SK-N-SH (cell line): ENCODE measurements around the gene PCGF3. TPM values are rescaled to one million over a fixed set of nuclear protein-coding genes. Genes with fewer than 3 reads are reported as not detected.
A peak's percentile ranks its signal among the peaks of the same experiment; 100 is the strongest.

Experiments used
- CTCF ChIA-PET: fragments of 300-600, 350-600 bp; formaldehyde crosslinking; extraction: SDS; loops from one replicate; lab custom pipeline; 2021; lab: Yijun Ruan, JAX
- POLR2A ChIA-PET: fragments of 350-600 bp; sonication (Branson Sonifier 250); formaldehyde crosslinking; extraction: SDS; loops from one replicate; lab custom pipeline; 2020; ENCODE audit warnings: antibody characterized with exemption, inconsistent platforms; lab: Yijun Ruan, JAX
- DNase-seq: peaks from one replicate; pipeline ENCODE4 v3.0.0; 2012
- H2AFZ ChIP-seq: fragments of 200-600 bp; sonication (generic); 2 replicates; pipeline ENCODE4 v1.8.1; 2016; ENCODE audit warnings: antibody characterized with exemption, mild to moderate bottlenecking, low read depth
- H3F3A ChIP-seq: fragments of 200-600 bp; sonication (generic); replicated peaks from 2 replicates; pipeline ENCODE3; 2016; ENCODE audit warnings: antibody characterized with exemption, mild to moderate bottlenecking; ENCODE audit not compliant: insufficient read depth
- H3K27ac ChIP-seq, 2 experiments: fragments of 200-500 bp in 1 of 2; fragments of 200-600 bp in 1 of 2; sonication (Bioruptor generic) in 1 of 2; sonication (generic), shearing (Covaris generic) in 1 of 2; 2 replicates each; pipeline versions ENCODE4 v1.5.1 to v1.6.1; 2014 to 2016; ENCODE audit warnings: low read depth in 2 of 2, inconsistent platforms in 1 of 2, low read length in 1 of 2, mild to moderate bottlenecking in 1 of 2, mixed read lengths in 1 of 2
- H3K27me3 ChIP-seq: fragments of 200-600 bp; sonication (generic), shearing (Covaris generic); 2 replicates; pipeline ENCODE4 v1.6.1; 2016; ENCODE audit warnings: mixed run types; ENCODE audit not compliant: insufficient read depth
- H3K36me3 ChIP-seq, 2 experiments: fragments of 200-500 bp in 1 of 2; fragments of 200-600 bp in 1 of 2; sonication (Bioruptor generic) in 1 of 2; sonication (generic) in 1 of 2; replicated peaks in 1 of 2; 2 replicates each; pipeline versions ENCODE3 to v1.5.1; 2014 to 2016; ENCODE audit warnings: low read length in 1 of 2, mild to moderate bottlenecking in 1 of 2; ENCODE audit not compliant: insufficient read depth in 2 of 2, control insufficient read depth in 1 of 2
- H3K4me1 ChIP-seq, 2 experiments: fragments of 200-500 bp in 1 of 2; fragments of 200-600 bp in 1 of 2; sonication (Bioruptor generic) in 1 of 2; sonication (generic), shearing (Covaris generic) in 1 of 2; 2 replicates each; pipeline versions ENCODE4 v1.5.1 to v1.6.1; 2014 to 2016; ENCODE audit warnings: low read depth in 1 of 2, low read length in 1 of 2, mixed run types in 1 of 2; ENCODE audit not compliant: insufficient read depth in 2 of 2, control insufficient read depth in 1 of 2
- H3K4me2 ChIP-seq: fragments of 200-600 bp; sonication (generic), shearing (Covaris generic); 2 replicates; pipeline ENCODE4 v1.6.1; 2017; ENCODE audit warnings: mixed run types
- H3K4me3 ChIP-seq, 2 experiments: fragments of 200-500 bp in 1 of 2; fragments of 200-600 bp in 1 of 2; sonication (Bioruptor generic) in 1 of 2; sonication (generic), shearing (Covaris generic) in 1 of 2; 2 replicates each; pipeline versions ENCODE4 v1.5.1 to v1.8.1; 2014 to 2016; ENCODE audit warnings: low read depth in 2 of 2, inconsistent platforms in 1 of 2, low read length in 1 of 2, mild to moderate bottlenecking in 1 of 2, mixed read lengths in 1 of 2, moderate library complexity in 1 of 2
- H3K79me2 ChIP-seq: fragments of 200-600 bp; sonication (generic); 2 replicates; pipeline ENCODE4 v1.8.1; 2017; ENCODE audit warnings: mild to moderate bottlenecking; ENCODE audit not compliant: insufficient read depth
- H3K9ac ChIP-seq: fragments of 200-600 bp; sonication (generic); 2 replicates; pipeline ENCODE4 v1.6.1; 2017; ENCODE audit warnings: mixed run types
- H3K9me2 ChIP-seq: fragments of 200-600 bp; sonication (generic); 2 replicates; pipeline ENCODE4 v1.6.1; 2017; ENCODE audit warnings: mixed run types
- H3K9me3 ChIP-seq: fragments of 200-600 bp; sonication (generic); 2 replicates; pipeline ENCODE4 v1.6.1; 2017; ENCODE audit warnings: mixed run types, mild to moderate bottlenecking, moderate library complexity
- H4K20me1 ChIP-seq: fragments of 200-600 bp; sonication (generic); 2 replicates; pipeline ENCODE4 v1.6.1; 2017; ENCODE audit warnings: mild to moderate bottlenecking, mixed run types; ENCODE audit not compliant: insufficient read depth
- CHD2 ChIP-seq: fragments of 150-350 bp; IDR thresholded peaks from 2 replicates; pipeline ENCODE4 v1.6.1; 2018; ENCODE audit warnings: low read length; ENCODE audit not compliant: partially characterized antibody
- CTCF ChIP-seq: fragments of 200-600 bp; sonication (generic); IDR thresholded peaks from 2 replicates; pipeline ENCODE4 v1.6.1; 2017; ENCODE audit warnings: antibody characterized with exemption, mild to moderate bottlenecking, moderate library complexity
- EP300 ChIP-seq, 2 experiments: IDR thresholded peaks; 2 replicates each; pipeline versions ENCODE4 v1.4.0 to v1.6.1; 2012; ENCODE audit warnings: borderline replicate concordance in 1 of 2, low read depth in 1 of 2, low read length in 1 of 2
- FOSL2 ChIP-seq: IDR thresholded peaks from 2 replicates; pipeline ENCODE4 v1.4.0; 2012; ENCODE audit warnings: low read depth, mild to moderate bottlenecking, moderate library complexity, borderline replicate concordance
- FOXJ3 ChIP-seq: sonication (generic); formaldehyde crosslinking; IDR thresholded peaks from 2 replicates; pipeline ENCODE4 v1.5.1; 2020; ENCODE audit warnings: mild to moderate bottlenecking, missing genetic modification reagents
- FOXM1 ChIP-seq: IDR thresholded peaks from 2 replicates; pipeline ENCODE4 v1.4.0; 2012; ENCODE audit warnings: low read depth, mild to moderate bottlenecking
- GABPA ChIP-seq: IDR thresholded peaks from 2 replicates; pipeline ENCODE4 v1.4.0; 2012; ENCODE audit warnings: low read depth, mild to moderate bottlenecking
- GATA2 ChIP-seq: sonication (generic); formaldehyde crosslinking; IDR thresholded peaks from 2 replicates; pipeline ENCODE4 v1.5.0; 2020; ENCODE audit warnings: mild to moderate bottlenecking, missing genetic modification reagents
- MAX ChIP-seq: IDR thresholded peaks from 2 replicates; pipeline ENCODE4 v1.4.0; 2012; ENCODE audit warnings: low read depth
- MEF2A ChIP-seq: IDR thresholded peaks from 2 replicates; pipeline ENCODE4 v1.4.0; 2012; ENCODE audit warnings: low read depth, borderline replicate concordance
- RAD21 ChIP-seq: IDR thresholded peaks from 2 replicates; pipeline ENCODE4 v1.6.1; 2012; ENCODE audit warnings: mild to moderate bottlenecking, low read length
- SMC3 ChIP-seq: IDR thresholded peaks from 2 replicates; pipeline ENCODE4 v1.6.1; 2012; ENCODE audit warnings: low read depth, low read length, improper control_type of control experiment
- TCF12 ChIP-seq: IDR thresholded peaks from 2 replicates; pipeline ENCODE4 v1.4.0; 2012
- USF1 ChIP-seq: IDR thresholded peaks from 2 replicates; pipeline ENCODE4 v1.4.0; 2012; ENCODE audit warnings: low read depth, borderline replicate concordance
- ZBTB33 ChIP-seq: IDR thresholded peaks from 2 replicates; pipeline ENCODE4 v1.4.0; 2012; ENCODE audit warnings: low read depth, borderline replicate concordance
- WGBS: methylation state at CpG from one replicate; pipeline ENCODE4 v1.1.6; 2017; ENCODE audit warnings: low lambda C conversion rate; 5-methylcytosine and 5-hydroxymethylcytosine counted together
- polyA plus RNA-seq, 3 experiments: library from polyadenylated mRNA; depleted of rRNA; stranded (reverse); fragments of >200 nt; gene quantifications; 2 replicates each; pipeline ENCODE4 v1.2.3, GENCODE V29; 2012

PCGF3 gene
- polyA plus RNA-seq, 1 of the 3 experiments (the other 2 are of a cell fraction), result 44.8 TPM

GRCh38 chr4:740656-741282 lies 35.1 kb downstream of the PCGF3 start (continued):
- TF ChIP-seq USF1, result no peak
- TF ChIP-seq EP300 (IDR thresholded peaks at IDR 0.05; ENCODE audit: borderline replicate concordance in 1 of 2, low read depth in 1 of 2, low read length in 1 of 2), result no peak
- no peak for TF ChIP-seq FOSL2
- TF ChIP-seq MEF2A, result no peak
- no peak for TF ChIP-seq MAX
- no peak for TF ChIP-seq SMC3
- no peak for TF ChIP-seq GATA2 (CRISPR knock-in tag)
- TF ChIP-seq GABPA, result no peak

GRCh38 chr4:742096-742741 lies 36.6 kb downstream of the PCGF3 start:
- DNase-seq, result no peak
- H3K79me2 ChIP-seq, result 0 out of 2 replicates have a peak, but pooled peaks cover 4% of the 10 kb centered on the region
- H3K4me3 ChIP-seq, result no peak overlapping the region; a peak in 1 of 4 replicates
- H3K9me3 ChIP-seq, result no peaks in the 10 kb centered on the region
- H3K9ac ChIP-seq, result no peak overlapping the region
- H3K9me2 ChIP-seq, result no peaks in the 10 kb centered on the region
- H2AFZ ChIP-seq, result no peak overlapping the region
- peaks cover 18% of the 10 kb centered on the region for H4K20me1 ChIP-seq
- H3K4me2 ChIP-seq, result no peak overlapping the region
- POLR2A ChIA-PET, result interaction anchor here (0.5 to 0.6 kb wide), 2 partner anchors 182 to 302 kb away, joined by 3 read pairs; no protein-coding TSS in a partner anchor
- H3K36me3 ChIP-seq, result peaks cover 18 to 40% of the 10 kb centered on the region in 2 experiments
- H3F3A ChIP-seq, result peaks cover 10% of the 10 kb centered on the region
- H3K27ac ChIP-seq, result no peak overlapping the region
- no peaks in the 10 kb centered on the region for H3K4me1 ChIP-seq
- CTCF ChIA-PET, result interaction anchor here (0.7 to 2.6 kb wide), 46 partner anchors 9 to 779 kb away, joined by 3 to 27 read pairs (median 4); partner anchors contain the start of genes IDUA and SLC26A1
- 79% methylated on average over 21 of the region's 21 CpGs for WGBS
- no peaks in the 10 kb centered on the region for H3K27me3 ChIP-seq
- no peak for TF ChIP-seq TCF12
- no peak for TF ChIP-seq FOXM1
- TF ChIP-seq CHD2, result no peak
- no peak for TF ChIP-seq FOXJ3 (CRISPR knock-in tag)

- Histone ChIP-seq H3K9me2 (no peaks in the 10 kb centered on the region), H3K9ac (no peak overlapping the region), H3K4me2 (no peak overlapping the region), H3K9me3 (no peaks in the 10 kb centered on the region), H3K79me2 (0 out of 2 replicates have a peak, but pooled peaks cover 4% of the 10 kb centered on the region), H4K20me1 (peaks cover 18% of the 10 kb centered on the region), H3K36me3 (peaks cover 14 to 36% of the 10 kb centered on the region in 2 experiments), H2AFZ (no peak overlapping the region), H3K27ac (no peak overlapping the region; a peak in 1 of 4 replicates), H3K4me3 (no peak overlapping the region; a peak in 1 of 4 replicates), H3K27me3 (no peaks in the 10 kb centered on the region), H3K4me1 (no peaks in the 10 kb centered on the region), H3F3A (peaks cover 10% of the 10 kb centered on the region)
- 36% methylated on average over 12 of the region's 26 CpGs for WGBS
- CTCF ChIA-PET, result interaction anchor here (0.7 to 2.6 kb wide), 36 partner anchors 9 to 258 kb away, joined by 3 to 27 read pairs (median 6); partner anchors contain the start of genes IDUA and SLC26A1
- POLR2A ChIA-PET, result interaction anchor here (0.5 to 0.6 kb wide), 2 partner anchors 181 to 301 kb away, joined by 3 read pairs; no protein-coding TSS in a partner anchor
- DNase-seq, result peak; percentile 93
- TF ChIP-seq ZBTB33 (no peak), RAD21 (peak; percentile 78), SMC3 (peak; percentile 73), CTCF (peak; percentile 91)
Observed at GRCh38 chr4:742742-743311, 37.2 kb downstream of the PCGF3 start.
